ENCODE measurements around the gene HPSE2.

Gene HPSE2

GRCh38 chr10:98470850-98471249, 764.8 kb downstream of the HPSE2 start:
- no peak overlapping the region for H3K4me3 ChIP-seq (ENCODE audit: low read depth, low read length)
- DNase-seq (ENCODE audit: low read depth), result no peak
- TF ChIP-seq, protein P1, sequence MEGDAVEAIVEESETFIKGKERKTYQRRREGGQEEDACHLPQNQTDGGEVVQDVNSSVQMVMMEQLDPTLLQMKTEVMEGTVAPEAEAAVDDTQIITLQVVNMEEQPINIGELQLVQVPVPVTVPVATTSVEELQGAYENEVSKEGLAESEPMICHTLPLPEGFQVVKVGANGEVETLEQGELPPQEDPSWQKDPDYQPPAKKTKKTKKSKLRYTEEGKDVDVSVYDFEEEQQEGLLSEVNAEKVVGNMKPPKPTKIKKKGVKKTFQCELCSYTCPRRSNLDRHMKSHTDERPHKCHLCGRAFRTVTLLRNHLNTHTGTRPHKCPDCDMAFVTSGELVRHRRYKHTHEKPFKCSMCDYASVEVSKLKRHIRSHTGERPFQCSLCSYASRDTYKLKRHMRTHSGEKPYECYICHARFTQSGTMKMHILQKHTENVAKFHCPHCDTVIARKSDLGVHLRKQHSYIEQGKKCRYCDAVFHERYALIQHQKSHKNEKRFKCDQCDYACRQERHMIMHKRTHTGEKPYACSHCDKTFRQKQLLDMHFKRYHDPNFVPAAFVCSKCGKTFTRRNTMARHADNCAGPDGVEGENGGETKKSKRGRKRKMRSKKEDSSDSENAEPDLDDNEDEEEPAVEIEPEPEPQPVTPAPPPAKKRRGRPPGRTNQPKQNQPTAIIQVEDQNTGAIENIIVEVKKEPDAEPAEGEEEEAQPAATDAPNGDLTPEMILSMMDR (IDR thresholded peaks at IDR 0.05; ENCODE audit: control insufficient read depth, extremely low read depth, insufficient read depth), result no peak

DNA sequence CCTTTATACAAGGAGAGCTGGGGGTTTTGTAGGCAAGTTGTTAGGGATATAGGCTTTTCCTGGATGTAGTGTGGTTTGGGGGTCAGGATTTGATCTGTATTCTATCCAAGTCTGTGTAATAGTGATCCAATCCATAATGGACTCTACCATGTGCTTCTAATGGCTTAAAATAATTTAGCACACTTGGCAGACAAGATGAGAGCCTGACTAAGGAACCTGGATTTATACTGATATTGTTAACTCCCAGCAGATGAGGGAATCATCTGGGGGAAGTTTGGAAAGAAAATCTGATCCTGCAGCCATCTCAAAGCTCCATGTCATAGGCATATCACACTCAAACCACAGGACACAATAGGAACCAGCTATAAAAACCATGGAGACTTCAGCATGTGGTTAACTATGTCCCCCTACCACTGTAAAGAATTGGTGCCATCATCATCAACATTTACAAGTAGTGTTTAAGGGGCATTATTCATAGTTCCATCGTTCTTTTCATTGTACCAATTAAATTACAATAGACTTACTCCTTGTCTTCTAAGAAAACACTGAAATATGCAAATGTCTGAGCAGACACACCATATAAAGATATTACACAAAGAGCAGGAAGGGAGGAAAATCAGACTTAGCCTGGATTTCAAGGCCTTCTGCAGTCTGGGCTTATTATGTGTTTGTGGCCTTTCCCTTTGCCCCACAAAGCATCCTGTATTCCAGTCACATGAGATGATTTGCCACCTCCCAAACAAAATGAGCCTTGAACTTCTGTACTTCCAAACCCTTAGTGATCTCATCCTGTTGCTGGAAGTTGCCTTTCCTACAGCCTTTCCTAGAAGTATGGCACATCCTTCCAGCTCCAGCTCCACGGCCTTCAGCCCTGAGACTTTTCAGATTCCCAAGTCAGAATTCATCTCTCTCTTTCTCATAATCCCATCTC, 766.4 kb downstream of the HPSE2 start:
- no peak overlapping the region for H3K4me3 ChIP-seq (ENCODE audit: low read depth, low read length)
- no peak for DNase-seq (ENCODE audit: low read depth)
- TF ChIP-seq, protein P1 (IDR thresholded peaks at IDR 0.05; ENCODE audit: control insufficient read depth, extremely low read depth, insufficient read depth), result no peak

DNA sequence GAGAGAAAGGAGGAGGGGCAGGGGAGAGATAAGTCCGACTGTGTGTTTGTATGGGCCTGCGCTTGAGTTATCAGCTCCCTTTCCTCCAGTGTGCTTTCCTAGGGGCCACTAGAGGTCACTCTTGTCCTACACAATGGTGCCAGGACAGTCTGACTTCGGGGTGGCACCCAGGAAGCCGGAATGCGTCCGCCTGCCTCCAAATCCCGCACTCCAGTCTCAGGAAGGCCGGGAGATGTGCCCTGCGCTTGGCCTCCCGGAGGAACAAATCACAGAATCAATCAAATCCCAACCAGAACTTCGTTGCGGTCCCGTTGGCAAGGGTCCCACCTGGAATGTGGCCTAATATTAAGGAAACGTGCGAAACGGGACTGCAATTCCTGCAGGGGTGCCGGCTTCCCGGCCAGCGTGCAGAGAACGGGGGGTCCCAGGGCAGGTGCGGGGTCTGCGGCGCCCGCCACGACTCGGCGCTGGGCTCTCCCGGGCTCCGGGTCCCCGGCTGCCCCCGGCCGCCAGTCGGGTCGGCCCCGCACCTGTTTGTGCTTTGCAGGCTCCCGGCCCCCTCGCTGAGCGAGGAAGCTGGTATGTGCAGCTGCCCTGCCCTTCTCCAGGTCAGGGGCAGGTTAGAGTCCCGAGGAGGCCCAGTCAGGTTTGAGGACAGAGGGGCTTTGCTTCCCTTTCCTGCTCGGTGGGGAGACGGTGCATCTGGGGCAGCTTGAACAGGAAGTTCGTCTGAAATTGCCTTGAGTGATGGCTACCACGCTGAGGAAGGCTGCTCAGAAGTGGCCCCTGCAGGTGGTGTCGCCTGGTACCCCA, 767.9 kb downstream of the HPSE2 start:
- TF ChIP-seq, protein P1 (IDR thresholded peaks at IDR 0.05; ENCODE audit: control insufficient read depth, extremely low read depth, insufficient read depth), result peak; percentile 88
- DNase-seq (ENCODE audit: low read depth), result peak; percentile 72
- no peak overlapping the region for H3K4me3 ChIP-seq (ENCODE audit: low read depth, low read length)

DNA sequence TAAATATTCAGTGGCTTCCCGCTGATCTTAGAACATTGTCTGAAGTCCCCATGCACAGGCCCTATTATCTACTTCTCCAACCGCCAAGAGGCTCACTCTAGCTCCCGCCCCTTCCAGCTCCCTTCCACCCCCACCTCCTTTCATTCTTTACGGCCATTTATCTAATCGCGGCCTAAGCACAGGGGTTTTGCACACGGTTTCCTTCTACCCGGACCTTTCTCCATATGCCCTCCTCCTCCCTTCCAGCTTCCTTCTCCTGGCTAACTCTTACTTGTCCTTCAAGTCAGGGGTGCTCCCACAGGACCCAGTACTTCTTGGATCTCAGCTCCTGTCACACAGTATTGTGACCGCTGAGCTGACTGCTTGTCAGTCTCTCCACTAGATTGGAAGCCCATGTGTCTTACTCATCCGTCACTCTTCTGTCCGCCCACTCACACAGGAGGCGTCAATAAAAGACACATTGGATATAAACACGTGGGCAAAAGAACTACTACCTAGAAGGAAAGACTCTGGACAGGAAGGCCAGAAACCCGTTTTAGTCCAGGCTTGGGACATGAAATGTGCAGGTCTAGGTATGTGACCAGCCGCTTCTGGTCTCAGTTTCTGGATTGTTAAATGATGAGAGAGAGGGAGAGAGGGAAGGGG, 768.7 kb downstream of the HPSE2 start:
- no peak overlapping the region for H3K4me3 ChIP-seq (ENCODE audit: low read depth, low read length)
- no peak for DNase-seq (ENCODE audit: low read depth)
- TF ChIP-seq, protein P1 (IDR thresholded peaks at IDR 0.05; ENCODE audit: control insufficient read depth, extremely low read depth, insufficient read depth), result no peak

DNA sequence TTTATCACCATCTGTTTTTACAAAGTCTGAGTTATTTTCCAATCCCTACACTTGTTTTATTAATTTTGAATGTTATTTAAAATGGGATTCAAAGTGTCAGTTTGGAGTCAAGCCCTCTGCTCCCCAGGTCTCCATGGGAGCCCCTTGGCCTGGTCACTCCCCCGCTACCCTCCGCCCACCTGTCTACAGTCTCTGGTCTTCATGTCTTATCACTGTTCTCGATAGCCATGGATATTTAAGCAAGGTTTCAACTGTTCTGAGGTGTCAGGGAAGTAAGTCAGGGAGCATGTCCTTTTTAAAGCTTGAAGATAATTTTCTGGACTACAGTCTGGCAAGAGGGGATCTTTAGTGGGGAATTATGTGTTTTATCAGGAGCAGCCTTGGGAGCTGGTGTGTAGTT, 769.8 kb downstream of the HPSE2 start:
- H3K4me3 ChIP-seq (ENCODE audit: low read depth, low read length), result no peak overlapping the region
- TF ChIP-seq, protein P1 (IDR thresholded peaks at IDR 0.05; ENCODE audit: control insufficient read depth, extremely low read depth, insufficient read depth), result no peak
- no peak for DNase-seq (ENCODE audit: low read depth)

- DNase-seq (ENCODE audit: low read depth), result no peak
- TF ChIP-seq, protein P1 (IDR thresholded peaks at IDR 0.05; ENCODE audit: control insufficient read depth, extremely low read depth, insufficient read depth), result no peak
- H3K4me3 ChIP-seq (ENCODE audit: low read depth, low read length), result no peak overlapping the region
These were observed 771.5 kb downstream of the HPSE2 start for GRCh38 chr10:98463976-98464754.
